GM20000 (cell line): ENCODE results near the gene MUC5B.

ENCODE experiments used
- DNase-seq: peaks from one replicate; pipeline ENCODE4 v3.0.0; 2012; ENCODE audit warnings: low spot score
- TF ChIP-seq, protein P1 (sequence below): IDR thresholded peaks from 2 replicates; pipeline ENCODE4 v1.5.1; 2012; ENCODE audit warnings: mild to moderate bottlenecking, control low read depth; ENCODE audit errors: extremely low read depth, missing control alignments

Gene MUC5B

DNA sequence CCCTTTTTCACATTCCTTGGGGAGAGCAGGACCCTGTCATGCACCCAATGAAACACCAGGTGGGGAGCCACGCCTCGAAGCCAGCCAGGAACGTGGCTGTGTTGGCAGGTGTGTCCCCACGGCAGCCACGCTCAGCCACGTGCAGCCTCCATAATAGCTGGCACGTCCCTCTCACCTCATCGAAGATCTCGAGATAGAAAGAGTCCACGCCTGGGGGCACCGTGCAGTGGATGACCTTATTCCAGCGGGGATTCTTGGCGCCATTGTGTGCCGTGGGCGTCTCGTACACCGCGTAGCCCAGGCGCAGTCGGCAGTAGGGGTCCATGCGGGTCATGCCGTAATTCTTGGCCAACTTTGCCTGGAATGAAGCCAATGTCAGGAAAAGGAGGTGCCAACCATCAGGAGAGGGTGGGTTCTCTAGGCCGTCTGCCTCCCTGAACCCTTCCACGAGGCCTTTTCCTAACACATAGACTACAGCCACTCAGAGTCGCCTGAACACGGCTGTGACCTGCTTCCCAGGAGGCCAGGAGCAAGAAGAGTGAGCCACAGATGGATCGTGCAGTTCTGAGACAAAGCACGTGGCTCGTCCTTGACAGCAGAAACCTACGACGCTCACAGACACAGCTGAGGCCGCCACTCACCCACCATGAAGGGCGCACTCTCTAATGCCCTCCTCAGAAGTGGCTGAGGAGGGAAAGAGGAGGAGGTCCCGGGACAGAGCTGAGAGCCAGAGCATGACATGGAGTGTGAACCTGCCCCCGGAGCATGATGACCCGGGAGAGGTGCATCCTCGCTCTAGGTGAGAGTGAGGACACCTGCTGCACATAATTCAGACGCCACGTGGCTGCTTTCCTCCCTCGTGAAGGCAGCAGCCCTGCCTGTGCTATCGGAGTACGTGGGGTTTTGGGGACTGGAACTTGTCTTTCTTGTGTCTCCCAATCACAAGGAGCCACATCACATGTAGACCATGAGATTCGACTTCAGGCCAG is 67.5 kb downstream of the MUC5B start:
- TF ChIP-seq, protein P1, sequence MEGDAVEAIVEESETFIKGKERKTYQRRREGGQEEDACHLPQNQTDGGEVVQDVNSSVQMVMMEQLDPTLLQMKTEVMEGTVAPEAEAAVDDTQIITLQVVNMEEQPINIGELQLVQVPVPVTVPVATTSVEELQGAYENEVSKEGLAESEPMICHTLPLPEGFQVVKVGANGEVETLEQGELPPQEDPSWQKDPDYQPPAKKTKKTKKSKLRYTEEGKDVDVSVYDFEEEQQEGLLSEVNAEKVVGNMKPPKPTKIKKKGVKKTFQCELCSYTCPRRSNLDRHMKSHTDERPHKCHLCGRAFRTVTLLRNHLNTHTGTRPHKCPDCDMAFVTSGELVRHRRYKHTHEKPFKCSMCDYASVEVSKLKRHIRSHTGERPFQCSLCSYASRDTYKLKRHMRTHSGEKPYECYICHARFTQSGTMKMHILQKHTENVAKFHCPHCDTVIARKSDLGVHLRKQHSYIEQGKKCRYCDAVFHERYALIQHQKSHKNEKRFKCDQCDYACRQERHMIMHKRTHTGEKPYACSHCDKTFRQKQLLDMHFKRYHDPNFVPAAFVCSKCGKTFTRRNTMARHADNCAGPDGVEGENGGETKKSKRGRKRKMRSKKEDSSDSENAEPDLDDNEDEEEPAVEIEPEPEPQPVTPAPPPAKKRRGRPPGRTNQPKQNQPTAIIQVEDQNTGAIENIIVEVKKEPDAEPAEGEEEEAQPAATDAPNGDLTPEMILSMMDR: no peak
- DNase-seq: no peak

DNA sequence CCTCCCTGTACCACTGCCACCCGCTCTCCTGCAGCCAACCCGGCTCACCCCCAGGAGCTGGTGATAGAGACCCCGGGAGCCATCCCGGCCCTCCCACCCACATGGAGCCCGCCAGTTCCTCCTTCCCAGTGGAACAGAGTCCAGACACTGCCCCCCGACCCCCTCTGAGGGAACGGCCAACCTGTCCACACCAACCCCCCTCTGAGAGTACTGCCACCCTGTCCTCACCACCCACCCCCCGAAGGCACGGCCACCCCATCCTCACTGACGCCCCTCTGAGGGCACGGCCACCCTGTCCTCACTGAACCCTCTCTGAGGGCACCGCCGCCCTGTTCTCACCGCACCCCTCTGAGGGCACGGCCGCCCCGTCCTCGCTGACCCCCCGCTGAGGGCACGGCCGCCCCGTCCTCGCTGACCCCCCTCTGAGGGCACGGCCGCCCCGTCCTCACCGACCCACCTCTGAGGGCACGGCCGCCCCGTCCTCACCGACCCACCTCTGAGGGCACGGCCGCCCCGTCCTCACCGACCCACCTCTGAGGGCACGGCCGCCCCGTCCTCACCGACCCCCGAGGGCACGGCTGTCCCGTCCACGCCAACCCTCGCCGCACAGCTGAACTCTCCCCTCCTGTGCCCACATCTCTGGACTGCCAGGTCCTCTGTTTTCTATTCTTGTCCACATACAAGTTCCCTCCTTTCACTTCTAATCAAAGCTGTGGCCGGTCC is 68.6 kb downstream of the MUC5B start:
- TF ChIP-seq, protein P1: no peak
- DNase-seq: no peak

DNA sequence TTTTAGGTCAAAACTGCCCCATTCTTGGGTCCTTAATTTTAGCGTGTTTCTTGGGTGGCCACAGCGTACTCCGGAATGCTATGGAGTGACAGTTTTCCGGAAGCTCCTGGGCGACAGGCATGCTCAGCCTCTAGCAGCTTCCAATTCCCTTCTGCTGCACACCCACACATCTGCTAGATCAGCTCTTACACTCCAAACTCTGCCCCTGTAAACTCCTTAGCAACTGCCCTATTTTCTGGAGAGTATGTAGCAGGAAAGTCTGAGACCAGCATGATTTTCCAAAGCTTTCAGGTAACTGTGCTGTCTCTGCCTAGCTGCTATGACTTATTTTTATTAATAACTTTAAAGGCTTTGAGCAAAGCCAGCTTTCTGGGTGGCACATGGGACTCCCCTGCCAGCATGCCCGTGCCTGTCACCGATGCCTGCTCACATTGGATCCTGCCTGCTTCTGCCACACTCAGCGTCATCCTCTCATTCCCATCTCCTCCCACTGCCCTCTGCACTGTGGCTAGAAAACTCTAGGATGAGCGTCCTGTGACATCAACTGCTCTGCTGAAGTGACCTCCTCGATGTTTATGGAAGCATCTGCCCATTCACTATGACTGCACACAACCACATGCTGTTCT is 69.3 kb downstream of the MUC5B start:
- TF ChIP-seq, protein P1: no peak
- no peak for DNase-seq

DNA sequence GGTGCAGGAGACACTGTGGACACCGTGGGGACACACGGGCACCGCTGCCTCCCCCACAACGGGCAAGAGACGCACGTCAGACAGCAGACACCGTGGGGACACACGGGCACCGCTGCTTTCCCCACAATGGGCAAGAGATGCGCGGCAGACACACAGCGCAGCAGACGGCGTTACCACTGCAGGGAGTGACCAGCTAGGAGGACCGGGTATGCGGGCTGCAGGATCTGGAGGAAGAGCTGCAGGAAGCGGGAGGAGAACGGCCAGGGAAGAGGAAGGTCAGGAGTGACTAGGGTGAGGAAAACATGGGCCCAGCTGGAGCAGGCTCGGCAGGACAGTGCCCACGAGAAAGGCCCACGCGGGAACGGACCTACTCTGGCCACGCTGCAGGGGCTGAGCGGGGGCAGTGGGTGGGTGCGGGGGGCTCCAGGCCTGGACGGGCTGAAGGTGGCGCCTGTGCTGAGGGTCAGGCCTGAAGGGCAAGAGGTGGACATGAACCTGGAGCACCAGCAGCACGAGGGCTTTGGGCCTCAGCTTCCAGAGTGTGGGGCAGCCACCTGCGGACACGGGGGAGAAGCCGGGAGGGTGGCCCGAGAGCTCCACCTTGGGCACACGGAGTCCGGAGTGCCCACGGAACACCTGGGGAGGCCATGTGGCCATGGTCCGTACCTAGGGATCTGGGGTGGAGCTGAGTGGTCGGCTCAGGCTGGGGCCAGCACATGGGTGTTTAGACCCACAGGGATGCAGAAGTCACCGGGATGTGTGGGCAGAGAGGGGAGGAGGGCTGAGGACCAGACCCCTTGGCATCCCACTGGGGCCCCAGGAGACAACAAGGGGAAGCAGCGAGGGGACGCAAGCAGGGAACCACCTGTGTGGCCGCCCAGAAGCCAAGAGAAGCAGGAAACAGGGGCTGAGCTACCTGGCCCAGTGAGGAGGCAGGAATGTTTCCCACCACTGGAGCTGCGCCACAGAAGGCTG is 70.1 kb downstream of the MUC5B start:
- TF ChIP-seq, protein P1: no peak
- DNase-seq: no peak

DNA sequence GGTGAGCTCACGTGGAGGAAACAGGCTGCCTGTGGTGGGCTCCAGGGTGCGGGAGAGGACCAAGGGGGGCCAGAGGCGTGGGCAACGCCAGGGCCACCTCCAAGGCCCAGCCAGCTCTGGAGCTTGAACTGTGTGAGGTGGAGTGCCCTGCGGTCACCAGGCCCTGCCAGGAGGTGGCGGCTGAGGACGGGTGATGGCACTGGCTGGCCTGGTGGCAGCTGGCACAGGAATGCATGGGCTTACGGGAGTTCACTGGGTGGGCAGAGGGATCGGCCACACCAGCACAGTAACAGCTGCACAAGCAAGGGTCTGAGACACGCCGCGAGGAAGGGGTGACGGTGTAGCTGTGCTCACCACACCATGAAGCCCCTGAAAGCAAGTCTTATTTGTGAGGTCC is 70.8 kb downstream of the MUC5B start:
- TF ChIP-seq, protein P1: no peak
- DNase-seq: no peak

DNA sequence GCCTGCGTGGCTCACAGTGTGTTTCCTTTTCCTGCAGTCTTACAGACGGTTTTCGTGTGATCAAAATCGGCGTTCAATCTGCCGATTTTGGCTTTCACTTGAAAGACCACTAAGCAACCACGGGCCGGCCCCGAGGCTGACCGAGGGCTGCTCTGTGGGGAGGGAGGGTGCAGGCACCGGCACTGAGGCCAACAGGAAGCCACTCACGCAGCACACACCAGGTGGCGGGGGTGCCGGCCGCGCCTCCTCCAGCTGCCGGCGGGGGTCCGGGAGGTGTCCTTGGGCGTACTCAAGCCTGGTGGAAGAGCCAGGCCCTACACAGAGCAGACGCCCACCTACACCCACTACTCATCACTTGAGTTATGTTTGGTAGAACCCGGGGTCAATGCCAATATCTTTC is 72.2 kb downstream of the MUC5B start:
- DNase-seq: no peak
- TF ChIP-seq, protein P1: no peak
